HG03565 (cell line): ENCODE data around the gene RIOX2.

Experiments used
- ATAC-seq: cut with Tn5 transposase; IDR thresholded peaks from one replicate; pipeline ENCODE4 v1.9.1; 2021; ENCODE audit warnings: mild to moderate bottlenecking, moderate library complexity; ENCODE audit not compliant: unreplicated experiment

RIOX2 gene

GRCh38 chr3:97990624-97991292 is 18.5 kb upstream of the RIOX2 start:
- ATAC-seq: no peak

- no peak for ATAC-seq
Measured at GRCh38 chr3:97988784-97989568, 16.7 kb upstream of the RIOX2 start.

GRCh38 chr3:97987306-97987705 is 15.1 kb upstream of the RIOX2 start:
- ATAC-seq: no peak

GRCh38 chr3:97983933-97984491 is 11.8 kb upstream of the RIOX2 start:
- ATAC-seq: no peak

- no peak for ATAC-seq
Measured at GRCh38 chr3:97981886-97982285, 9.7 kb upstream of the RIOX2 start.

GRCh38 chr3:97979610-97980009 is 7.4 kb upstream of the RIOX2 start:
- no peak for ATAC-seq

- ATAC-seq: no peak
Measured at GRCh38 chr3:97975466-97975865, 3.2 kb upstream of the RIOX2 start.

GRCh38 chr3:97974996-97975395 is 2.8 kb upstream of the RIOX2 start:
- ATAC-seq: no peak

- ATAC-seq: no peak
Measured at GRCh38 chr3:97972976-97973375, 745 bp upstream of the RIOX2 start.

GRCh38 chr3:97970956-97971620 is 1.1 kb downstream of the RIOX2 start:
- no peak for ATAC-seq

- no peak for ATAC-seq
Measured at GRCh38 chr3:97970156-97970555, 2.1 kb downstream of the RIOX2 start.

- no peak for ATAC-seq
Measured at GRCh38 chr3:97969541-97969940, 2.7 kb downstream of the RIOX2 start.

- ATAC-seq: no peak
Measured at GRCh38 chr3:97968376-97968775, 3.9 kb downstream of the RIOX2 start.

GRCh38 chr3:97967966-97968365 is 4.3 kb downstream of the RIOX2 start:
- no peak for ATAC-seq

GRCh38 chr3:97960993-97961766 is 11.1 kb downstream of the RIOX2 start:
- ATAC-seq: no peak

- ATAC-seq: no peak
Measured at GRCh38 chr3:97960551-97960950, 11.7 kb downstream of the RIOX2 start.

- no peak for ATAC-seq
Measured at GRCh38 chr3:97959872-97960271, 12.4 kb downstream of the RIOX2 start.

- no peak for ATAC-seq
Measured at GRCh38 chr3:97958796-97959195, 13.4 kb downstream of the RIOX2 start.

- no peak for ATAC-seq
Measured at GRCh38 chr3:97958396-97958795, 13.8 kb downstream of the RIOX2 start.

- ATAC-seq: no peak
Measured at GRCh38 chr3:97957617-97958311, 14.5 kb downstream of the RIOX2 start.
